ENCODE measurements around the gene ATG2B. TPM values are rescaled to one million over a fixed set of nuclear protein-coding genes. Genes with fewer than 3 reads are reported as not detected.

The ATG2B gene
- total RNA-seq, 4 donors from 2014 or later, result 17.1 to 56.6 (median 41.6) TPM

DNA sequence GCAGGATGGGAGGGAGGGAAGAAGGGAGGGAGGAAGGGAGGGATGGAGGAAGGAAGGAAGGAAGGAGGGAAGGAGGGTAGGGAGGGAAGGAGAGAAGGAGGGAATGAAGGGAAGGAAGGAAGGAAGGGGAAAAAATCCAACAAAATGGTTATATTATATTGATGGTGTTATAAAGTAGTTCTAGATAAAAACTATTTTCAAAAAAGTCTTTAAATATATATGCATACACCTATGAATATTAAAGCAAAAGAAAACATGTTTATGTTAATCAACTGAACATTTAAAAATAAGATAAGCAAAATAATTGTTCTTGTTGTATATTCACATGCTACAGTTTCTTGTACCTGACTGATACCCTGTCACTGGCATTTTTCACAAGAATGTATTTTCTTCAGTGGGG lies 105.2 kb downstream of the ATG2B start:
- no peak for DNase-seq
- Histone ChIP-seq H3K4me1 (peaks cover 0 to 4% of the 10 kb centered on the region in 2 donors), H3K36me3 (no peaks in the 10 kb centered on the region), H3K27me3 (no peaks in the 10 kb centered on the region), H3K27ac (no peak overlapping the region), H3K4me3 (no peak overlapping the region), H3K9me3 (no peaks in the 10 kb centered on the region)
- intact Hi-C loops (cut with DNase I; ENCODE audit: low total_unique reads), result no loop called here
- TF ChIP-seq, protein P1, sequence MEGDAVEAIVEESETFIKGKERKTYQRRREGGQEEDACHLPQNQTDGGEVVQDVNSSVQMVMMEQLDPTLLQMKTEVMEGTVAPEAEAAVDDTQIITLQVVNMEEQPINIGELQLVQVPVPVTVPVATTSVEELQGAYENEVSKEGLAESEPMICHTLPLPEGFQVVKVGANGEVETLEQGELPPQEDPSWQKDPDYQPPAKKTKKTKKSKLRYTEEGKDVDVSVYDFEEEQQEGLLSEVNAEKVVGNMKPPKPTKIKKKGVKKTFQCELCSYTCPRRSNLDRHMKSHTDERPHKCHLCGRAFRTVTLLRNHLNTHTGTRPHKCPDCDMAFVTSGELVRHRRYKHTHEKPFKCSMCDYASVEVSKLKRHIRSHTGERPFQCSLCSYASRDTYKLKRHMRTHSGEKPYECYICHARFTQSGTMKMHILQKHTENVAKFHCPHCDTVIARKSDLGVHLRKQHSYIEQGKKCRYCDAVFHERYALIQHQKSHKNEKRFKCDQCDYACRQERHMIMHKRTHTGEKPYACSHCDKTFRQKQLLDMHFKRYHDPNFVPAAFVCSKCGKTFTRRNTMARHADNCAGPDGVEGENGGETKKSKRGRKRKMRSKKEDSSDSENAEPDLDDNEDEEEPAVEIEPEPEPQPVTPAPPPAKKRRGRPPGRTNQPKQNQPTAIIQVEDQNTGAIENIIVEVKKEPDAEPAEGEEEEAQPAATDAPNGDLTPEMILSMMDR (IDR thresholded peaks at IDR 0.05), result no peak
- TF ChIP-seq POLR2A (IDR thresholded peaks at IDR 0.05), result no peak

DNA sequence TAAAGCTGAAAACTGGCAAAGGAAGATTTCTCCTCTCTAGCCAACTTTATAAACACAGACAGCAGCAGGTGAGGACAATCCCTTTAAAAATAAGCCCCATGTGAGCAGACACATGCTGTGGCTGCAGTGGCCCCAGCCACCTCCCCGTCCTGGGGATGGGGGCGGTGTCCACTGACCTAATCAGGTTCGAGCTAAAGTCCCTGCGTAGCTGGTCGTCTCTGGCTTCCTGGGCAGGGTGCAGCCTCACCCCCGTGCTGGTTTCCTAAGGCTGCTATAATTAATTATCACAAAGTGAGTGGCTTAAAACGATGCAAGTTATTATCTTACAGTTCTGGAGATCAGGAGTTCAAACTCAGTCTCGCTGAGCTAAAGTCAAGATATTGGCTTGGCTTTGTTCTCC lies 106.1 kb downstream of the ATG2B start:
- peak overlapping the region in 1 of 2 donors; percentile 77 for H3K27ac ChIP-seq
- no peaks in the 10 kb centered on the region for H3K27me3 ChIP-seq
- no peak for DNase-seq
- H3K4me3 ChIP-seq, result no peak overlapping the region
- intact Hi-C loops (cut with DNase I; ENCODE audit: low total_unique reads), result no loop called here
- no peaks in the 10 kb centered on the region for H3K9me3 ChIP-seq
- H3K4me1 ChIP-seq, result peaks cover 0 to 4% of the 10 kb centered on the region in 2 donors
- no peaks in the 10 kb centered on the region for H3K36me3 ChIP-seq
- TF ChIP-seq, protein P1 (IDR thresholded peaks at IDR 0.05), result no peak

DNA sequence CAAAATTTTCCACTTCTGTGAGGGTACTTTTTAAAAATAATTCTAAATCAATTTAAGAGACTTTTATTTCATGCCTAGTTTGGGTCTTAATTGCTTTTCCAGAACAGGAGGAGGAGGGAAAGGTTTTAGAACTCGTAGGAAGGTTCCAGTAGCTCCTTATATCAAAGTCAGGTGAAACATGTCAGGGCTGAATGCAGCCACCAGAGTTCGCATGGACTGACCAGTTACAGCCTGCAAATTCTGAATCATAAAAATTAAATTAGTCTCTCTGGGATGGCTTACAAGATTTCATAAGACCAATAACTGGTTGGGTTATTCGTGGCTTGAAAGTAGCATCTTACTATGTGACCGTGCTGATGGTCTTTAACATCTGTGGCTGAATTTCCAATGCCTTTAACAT lies 106.7 kb downstream of the ATG2B start:
- Histone ChIP-seq H3K9me3 (no peaks in the 10 kb centered on the region), H3K27ac (peak overlapping the region; percentile 64 to 77), H3K4me1 (peaks cover 0 to 4% of the 10 kb centered on the region in 2 donors), H3K4me3 (no peak overlapping the region), H3K27me3 (no peaks in the 10 kb centered on the region), H3K36me3 (no peaks in the 10 kb centered on the region)
- no peak for DNase-seq
- intact Hi-C loops (cut with DNase I; ENCODE audit: low total_unique reads), result no loop called here
- no peak for TF ChIP-seq POLR2A (IDR thresholded peaks at IDR 0.05)
- TF ChIP-seq, protein P1 (IDR thresholded peaks at IDR 0.05), result peak in 2 of 4 experiments; percentile 10 to 15

DNA sequence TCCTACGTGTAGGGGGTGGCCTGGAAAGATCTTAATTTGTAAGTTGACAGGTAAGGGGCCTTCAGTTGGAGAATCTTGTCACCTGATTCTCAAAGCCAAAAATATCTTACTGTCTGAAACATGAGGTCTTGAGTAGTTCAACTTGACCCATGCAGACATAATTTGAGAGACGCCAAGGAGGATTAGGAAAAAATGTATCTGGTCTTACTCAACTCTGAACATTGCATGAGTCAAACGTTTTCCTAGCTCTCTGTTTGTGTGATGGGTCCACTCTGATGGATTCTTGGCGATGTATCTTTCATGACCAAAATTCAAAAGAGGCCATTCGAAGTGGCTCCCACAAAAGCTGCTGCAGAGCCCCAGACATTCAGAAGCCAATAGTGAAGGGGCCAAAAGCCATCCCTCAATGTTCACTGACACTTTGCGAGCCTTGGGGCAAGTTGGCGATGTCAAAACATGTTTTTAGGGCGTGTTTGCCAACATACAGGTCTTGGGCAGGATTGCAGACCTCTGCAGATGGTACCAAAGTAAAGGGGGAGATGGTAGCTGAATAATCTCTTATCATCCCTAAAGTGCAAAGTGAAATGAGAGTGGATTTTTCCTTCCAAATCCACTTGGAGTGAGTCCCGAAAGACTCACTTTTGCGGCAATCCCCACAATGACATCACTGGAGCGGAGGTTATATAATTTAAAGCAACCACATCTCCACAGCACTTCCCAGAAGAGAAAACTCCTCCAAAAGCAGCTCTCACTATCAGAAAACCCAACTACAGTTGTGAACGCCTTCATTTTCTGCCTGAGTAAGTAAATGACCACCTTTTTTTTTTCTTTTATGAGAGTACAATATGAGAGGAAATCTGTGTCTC lies 107.4 kb downstream of the ATG2B start, which contains the start of gene BDKRB1:
Gene BDKRB1, plus strand, starts transcription at position 710 of the 866 bp plus-strand sequence. CDS start 7,473 bp downstream, outside the sequence.
- TF ChIP-seq, protein P1 (IDR thresholded peaks at IDR 0.05), result no peak
- no peak for TF ChIP-seq POLR2A (IDR thresholded peaks at IDR 0.05)
- intact Hi-C loops (cut with DNase I; ENCODE audit: low total_unique reads), result no loop called here
- no peak for DNase-seq
- H3K9me3 ChIP-seq, result no peaks in the 10 kb centered on the region
- H3K4me3 ChIP-seq, result no peak within 1 kb of the TSS
- H3K4me1 ChIP-seq, result peaks cover 0 to 4% of the 10 kb centered on the region in 2 donors
- H3K27me3 ChIP-seq, result no peaks in the 10 kb centered on the region
- H3K36me3 ChIP-seq, result no peaks in the 10 kb centered on the region
- H3K27ac ChIP-seq, result peak within 1 kb of the TSS; percentile 64 to 77

DNA sequence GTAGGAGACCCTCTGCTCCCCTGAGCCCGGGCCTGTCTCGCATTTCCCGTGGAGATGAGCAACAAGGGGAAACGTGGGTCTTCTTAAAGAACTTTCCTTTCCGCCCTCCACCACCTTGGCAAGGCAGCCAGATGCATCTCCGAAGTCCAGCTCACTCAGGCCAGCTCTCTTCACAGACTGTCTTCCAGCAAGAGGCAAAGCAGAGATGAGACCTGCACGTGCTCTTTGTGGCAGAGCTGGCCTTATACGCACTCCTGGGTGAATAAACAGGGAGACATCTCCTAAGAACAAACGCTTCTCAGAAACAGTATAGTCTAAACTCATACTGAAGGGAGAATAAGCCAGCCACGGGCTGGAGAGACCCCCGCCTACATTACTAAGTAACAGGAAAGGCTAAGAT lies 108.5 kb downstream of the ATG2B start:
- H3K27ac ChIP-seq, result peak overlapping the region; percentile 35 to 64
- peaks cover 0 to 4% of the 10 kb centered on the region in 2 donors for H3K4me1 ChIP-seq
- DNase-seq, result no peak
- H3K9me3 ChIP-seq, result no peaks in the 10 kb centered on the region
- TF ChIP-seq, protein P1 (IDR thresholded peaks at IDR 0.05), result no peak
- TF ChIP-seq POLR2A (IDR thresholded peaks at IDR 0.05), result no peak
- H3K4me3 ChIP-seq, result no peak overlapping the region
- no peaks in the 10 kb centered on the region for H3K27me3 ChIP-seq
- intact Hi-C loops (cut with DNase I; ENCODE audit: low total_unique reads), result no loop called here
- H3K36me3 ChIP-seq, result no peaks in the 10 kb centered on the region
